NB4 (cell line): ENCODE measurements around the gene BHLHE41.

Experiments
- DNase-seq: peaks from one replicate; pipeline ENCODE4 v3.0.0; 2010; ENCODE audit warnings: low read depth
- H3K4me3 ChIP-seq: one replicate; pipeline ENCODE4 v1.5.1; 2011; ENCODE audit warnings: mild to moderate bottlenecking, low read depth, low read length, moderate library complexity
- CTCF ChIP-seq: IDR thresholded peaks from one replicate; pipeline ENCODE4 v1.5.1; 2012; ENCODE audit warnings: low read depth, low read length
- MYC ChIP-seq: IDR thresholded peaks from 2 replicates; pipeline ENCODE4 v1.6.1; 2011; ENCODE audit warnings: low read depth, low read length
- POLR2A ChIP-seq: IDR thresholded peaks from 2 replicates; pipeline ENCODE4 v1.6.1; 2011; ENCODE audit warnings: mild to moderate bottlenecking; ENCODE audit not compliant: insufficient read length; ENCODE audit errors: extremely low read depth
- TF ChIP-seq, protein P1 (sequence below): IDR thresholded peaks from 2 replicates; pipeline ENCODE4 v1.6.1; 2011; ENCODE audit warnings: low read depth, low read length

BHLHE41 gene

DNA sequence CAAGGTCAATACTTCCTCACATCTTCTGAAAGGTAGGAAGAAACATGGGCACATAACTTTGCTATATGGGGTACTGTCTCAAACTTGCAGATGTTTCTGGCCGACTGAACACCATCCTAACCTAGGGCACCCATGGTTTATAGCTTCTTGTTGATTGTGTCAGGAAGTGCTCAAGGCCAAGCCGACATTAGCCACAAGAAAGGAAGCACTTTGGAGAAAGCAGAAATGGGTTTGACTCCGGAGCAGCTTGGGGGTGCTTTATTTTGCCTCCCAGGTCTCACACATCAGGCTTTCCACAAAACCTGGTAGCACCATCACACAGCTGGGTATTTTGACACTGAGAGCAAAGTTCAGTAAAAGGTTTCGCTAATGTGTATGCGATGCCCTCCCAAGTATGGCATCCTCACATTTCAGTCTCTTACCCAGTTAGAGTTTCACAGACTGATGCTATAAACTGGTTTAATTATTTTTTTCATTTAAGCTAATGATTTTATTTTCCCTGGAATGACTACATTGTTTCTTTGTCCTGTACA, 25.2 kb upstream of the BHLHE41 start:
- DNase-seq, result peak; percentile 54
- no peak overlapping the region for H3K4me3 ChIP-seq
- TF ChIP-seq CTCF (no peak), MYC (no peak), POLR2A (no peak)
- TF ChIP-seq, protein P1, sequence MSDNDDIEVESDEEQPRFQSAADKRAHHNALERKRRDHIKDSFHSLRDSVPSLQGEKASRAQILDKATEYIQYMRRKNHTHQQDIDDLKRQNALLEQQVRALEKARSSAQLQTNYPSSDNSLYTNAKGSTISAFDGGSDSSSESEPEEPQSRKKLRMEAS, result no peak

DNA sequence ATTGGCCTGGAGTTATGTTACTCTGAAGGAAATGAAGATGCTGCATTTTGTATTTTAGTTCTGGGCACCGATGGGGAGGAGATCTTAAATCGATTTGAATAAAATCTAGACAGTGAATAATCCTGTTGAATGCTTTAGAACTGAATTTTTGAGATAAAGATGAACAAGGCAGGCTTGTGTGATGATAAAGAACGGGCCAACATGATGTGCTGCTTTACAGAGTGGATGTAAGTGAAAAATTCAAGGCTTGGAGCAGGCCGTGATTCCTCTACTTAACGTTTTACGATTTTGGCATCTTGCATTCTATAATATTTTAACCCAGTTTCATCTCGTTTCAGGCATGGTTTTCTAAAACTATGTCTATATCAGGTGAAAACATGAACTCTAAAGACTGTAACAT, 23.5 kb upstream of the BHLHE41 start:
- TF ChIP-seq, protein P1, result no peak
- TF ChIP-seq CTCF, result no peak
- no peak for TF ChIP-seq POLR2A
- no peak for TF ChIP-seq MYC
- DNase-seq, result no peak

GRCh38 chr12:26143291-26143690, 18.5 kb upstream of the BHLHE41 start:
- TF ChIP-seq, protein P1, result no peak
- TF ChIP-seq POLR2A (no peak), MYC (no peak), CTCF (no peak)
- H3K4me3 ChIP-seq, result no peak overlapping the region
- DNase-seq, result no peak

More for the DNA sequence above, 23.5 kb upstream of the BHLHE41 start:
- no peak overlapping the region for H3K4me3 ChIP-seq

GRCh38 chr12:26138860-26139259, 14.0 kb upstream of the BHLHE41 start:
- TF ChIP-seq POLR2A (no peak), MYC (no peak), CTCF (no peak)
- TF ChIP-seq, protein P1, result no peak
- no peak overlapping the region for H3K4me3 ChIP-seq
- DNase-seq, result no peak

DNA sequence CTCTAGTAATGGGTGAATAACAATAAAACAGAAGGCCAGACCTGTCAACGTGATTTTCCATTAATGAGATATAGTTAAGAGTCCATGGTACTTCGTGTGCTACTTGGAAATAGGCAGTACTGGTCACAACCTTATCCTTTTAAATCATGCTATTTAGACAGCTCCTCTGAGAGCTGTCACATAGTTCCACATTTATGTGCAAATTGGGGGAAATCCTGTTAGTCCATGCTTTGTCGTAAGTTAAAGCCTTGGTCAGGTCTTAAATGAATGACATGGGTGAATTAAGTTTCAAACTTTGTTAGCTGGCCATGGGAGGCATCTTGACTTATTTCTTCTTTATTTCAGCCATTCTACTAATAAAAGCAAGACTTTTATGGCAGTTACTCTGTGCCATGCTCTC, 11.9 kb upstream of the BHLHE41 start:
- DNase-seq, result no peak
- TF ChIP-seq, protein P1, result no peak
- TF ChIP-seq CTCF (no peak), MYC (no peak), POLR2A (no peak)
- no peak overlapping the region for H3K4me3 ChIP-seq

- TF ChIP-seq POLR2A (no peak), CTCF (no peak), MYC (no peak)
- TF ChIP-seq, protein P1, result no peak
- no peak for DNase-seq
- H3K4me3 ChIP-seq, result no peak overlapping the region
Measured at GRCh38 chr12:26135571-26135970, 10.7 kb upstream of the BHLHE41 start.
